DMS79 treated with DMSO at 0.1 percent for 48 hours (cell line): ENCODE data around the gene MYBPH.

ENCODE experiments used
- DNase-seq: peaks from one replicate; lab custom pipeline; 2025; lab: John Stamatoyannopoulos, UW

Gene MYBPH

DNA sequence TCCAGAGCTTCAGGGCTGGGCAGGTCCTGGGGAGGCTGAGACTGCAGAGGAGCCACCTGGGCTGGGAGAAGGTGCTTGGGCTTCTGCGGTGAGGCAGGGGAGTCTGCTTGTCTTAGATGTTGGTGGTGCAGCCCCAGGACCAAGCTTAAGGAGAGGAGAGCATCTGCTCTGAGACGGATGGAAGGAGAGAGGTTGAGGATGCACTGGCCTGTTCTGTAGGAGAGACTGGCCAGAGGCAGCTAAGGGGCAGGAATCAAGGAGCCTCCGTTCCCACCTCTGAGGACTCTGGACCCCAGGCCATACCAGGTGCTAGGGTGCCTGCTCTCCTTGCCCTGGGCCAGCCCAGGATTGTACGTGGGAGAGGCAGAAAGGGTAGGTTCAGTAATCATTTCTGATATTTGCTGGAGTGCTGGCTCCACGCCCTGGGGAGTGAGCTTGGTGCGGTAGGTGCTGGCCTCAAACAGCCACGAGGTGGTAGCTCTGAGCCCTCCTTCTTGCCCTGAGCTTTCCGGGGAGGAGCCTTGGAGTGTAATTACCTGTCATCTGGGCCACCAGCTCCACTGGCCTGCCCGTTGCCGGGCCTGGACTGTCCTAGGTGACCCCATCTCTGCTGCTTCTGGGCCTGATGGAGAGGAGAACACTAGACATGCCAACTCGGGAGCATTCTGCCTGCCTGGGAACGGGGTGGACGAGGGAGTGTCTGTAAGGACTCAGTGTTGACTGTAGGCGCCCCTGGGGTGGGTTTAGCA lies 9.3 kb downstream of the MYBPH start:
- no peak for DNase-seq

DNA sequence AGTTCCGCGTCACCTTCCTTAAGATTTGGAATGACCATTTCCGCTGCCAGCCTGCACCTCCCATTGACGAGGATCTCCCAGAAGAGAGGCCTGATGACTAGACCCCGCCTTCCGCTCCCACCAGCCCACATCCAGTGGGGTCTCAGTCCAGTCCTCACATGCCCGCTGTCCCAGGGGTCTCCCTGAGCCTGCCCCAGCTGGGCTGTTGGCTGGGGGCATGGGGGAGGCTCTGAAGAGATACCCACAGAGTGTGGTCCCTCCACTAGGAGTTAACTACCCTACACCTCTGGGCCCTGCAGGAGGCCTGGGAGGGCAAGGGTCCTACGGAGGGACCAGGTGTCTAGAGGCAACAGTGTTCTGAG lies 9.8 kb downstream of the MYBPH start:
- no peak for DNase-seq

DNA sequence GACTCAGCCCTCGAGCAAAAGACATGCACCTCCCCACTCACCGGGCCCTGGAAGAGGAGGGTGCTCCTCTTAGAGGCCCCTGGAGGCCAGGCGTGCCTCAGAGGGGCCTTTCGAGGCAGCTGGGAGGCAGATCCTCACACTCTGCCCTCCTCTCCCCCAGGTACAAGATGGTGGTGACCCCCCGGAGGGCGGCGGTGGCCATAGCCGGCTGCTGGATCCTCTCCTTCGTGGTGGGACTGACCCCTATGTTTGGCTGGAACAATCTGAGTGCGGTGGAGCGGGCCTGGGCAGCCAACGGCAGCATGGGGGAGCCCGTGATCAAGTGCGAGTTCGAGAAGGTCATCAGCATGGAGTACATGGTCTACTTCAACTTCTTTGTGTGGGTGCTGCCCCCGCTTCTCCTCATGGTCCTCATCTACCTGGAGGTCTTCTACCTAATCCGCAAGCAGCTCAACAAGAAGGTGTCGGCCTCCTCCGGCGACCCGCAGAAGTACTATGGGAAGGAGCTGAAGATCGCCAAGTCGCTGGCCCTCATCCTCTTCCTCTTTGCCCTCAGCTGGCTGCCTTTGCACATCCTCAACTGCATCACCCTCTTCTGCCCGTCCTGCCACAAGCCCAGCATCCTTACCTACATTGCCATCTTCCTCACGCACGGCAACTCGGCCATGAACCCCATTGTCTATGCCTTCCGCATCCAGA lies 10.4 kb downstream of the MYBPH start:
- no peak for DNase-seq

DNA sequence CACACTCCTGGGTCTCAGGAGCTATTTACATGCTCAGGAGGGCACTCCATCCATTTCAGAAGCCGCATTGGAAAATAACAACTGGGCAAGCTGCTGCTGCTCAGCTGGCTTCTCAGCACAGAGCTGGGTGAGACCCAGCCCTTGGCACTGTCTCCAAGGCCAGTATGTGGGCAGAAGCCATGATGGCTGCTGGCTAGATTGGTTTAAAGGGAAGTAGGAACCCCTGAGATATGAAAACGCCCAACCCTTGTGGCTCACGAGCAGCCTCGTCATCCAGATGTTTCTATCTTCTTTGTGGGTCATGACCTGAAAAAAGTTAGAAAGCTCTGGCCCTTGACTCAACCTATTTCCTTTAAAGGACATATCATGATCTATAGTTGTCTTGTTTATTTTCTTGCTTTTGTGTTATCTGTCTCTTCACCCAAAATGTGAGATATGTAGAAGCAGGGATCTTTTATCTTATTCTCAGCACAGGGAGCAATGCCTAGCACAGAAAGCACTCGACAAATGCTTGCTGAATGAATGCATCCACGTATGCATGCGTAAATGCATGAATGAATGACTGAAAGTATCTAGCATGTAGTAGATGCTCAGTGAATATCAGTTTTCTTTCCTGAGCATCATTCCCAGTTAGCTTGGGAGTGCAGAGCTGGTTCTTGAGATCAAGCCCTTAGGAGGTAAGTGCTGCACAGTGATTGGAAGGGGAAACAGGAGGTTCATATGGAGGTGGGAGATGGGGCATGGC lies 11.6 kb downstream of the MYBPH start:
- DNase-seq: no peak

DNA sequence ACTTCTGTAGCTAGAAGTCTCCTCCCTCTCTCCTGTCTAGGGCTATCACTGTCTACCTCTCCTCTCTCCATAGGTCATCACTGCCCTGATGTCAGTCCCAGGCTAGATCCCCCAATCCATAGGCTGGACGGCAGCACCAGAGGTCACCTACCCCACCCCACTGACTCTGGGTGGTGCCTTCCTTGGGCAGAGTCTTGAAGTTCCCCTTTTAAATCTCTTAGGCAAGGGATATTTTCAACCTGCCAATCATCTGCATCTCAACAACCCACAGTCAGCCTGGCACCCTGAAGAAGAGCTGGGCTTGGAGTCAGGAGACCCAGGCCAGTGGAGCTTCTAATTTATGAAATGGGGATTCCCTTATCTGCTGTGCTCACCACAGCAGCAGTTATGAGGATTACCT lies 13.2 kb downstream of the MYBPH start:
- DNase-seq: no peak

DNA sequence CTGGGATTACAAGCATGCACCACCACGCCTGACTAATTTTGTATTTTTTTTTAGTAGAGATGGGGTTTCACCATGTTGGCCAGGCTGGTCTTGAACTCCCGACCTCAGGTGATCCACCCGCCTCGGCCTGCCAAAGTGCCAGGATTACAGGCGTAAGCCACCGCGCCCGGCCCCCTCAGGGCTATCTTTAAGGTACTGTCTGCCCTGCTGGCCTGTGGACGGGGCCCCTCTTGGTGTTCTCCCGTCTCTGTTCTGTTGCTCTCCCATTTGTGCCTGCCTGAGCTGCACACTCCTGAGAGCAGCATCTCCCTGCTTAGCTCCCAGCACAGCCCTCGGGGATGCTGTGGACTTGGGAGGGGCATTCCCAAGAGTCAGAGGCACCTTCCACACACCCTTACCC lies 13.9 kb downstream of the MYBPH start:
- DNase-seq: no peak

DNA sequence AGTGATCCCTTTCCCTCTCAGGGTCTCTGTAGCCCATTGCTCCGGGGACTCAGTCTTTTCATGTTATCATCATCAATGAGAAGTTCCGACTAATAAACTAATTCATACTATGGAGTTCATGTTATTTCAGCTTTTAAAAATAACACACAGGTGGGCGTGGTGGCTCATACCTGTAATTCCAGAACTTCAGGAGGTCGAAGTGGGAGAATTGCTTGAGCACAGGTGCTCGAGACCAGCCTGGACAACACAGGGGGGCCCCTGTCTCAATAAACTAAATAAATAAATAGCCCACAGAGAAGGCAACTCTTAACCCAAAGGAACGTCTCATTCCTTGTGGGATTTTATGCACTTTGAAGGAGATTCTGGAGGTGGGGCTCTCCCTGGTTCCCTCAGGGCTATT lies 14.5 kb downstream of the MYBPH start:
- DNase-seq: no peak

DNA sequence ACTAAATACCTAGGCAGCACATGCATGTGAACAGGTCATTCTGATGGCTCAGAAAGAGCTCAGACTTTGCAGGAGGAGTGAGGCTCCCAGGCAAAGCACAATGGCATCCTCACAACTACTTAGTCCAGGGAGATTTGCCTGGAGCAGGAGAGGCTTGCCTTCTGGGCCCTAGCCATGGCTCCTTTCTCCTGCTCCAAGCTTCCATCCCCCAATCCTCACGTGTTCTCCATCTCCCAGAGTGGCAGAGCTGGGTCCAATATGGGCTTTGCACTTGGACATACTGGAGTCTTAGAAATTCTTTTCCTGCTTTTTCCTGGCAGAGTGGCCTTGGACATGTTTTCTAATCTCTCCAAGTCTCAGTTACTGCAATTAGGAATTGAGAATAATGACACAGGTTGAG lies 15.8 kb downstream of the MYBPH start:
- no peak for DNase-seq

DNA sequence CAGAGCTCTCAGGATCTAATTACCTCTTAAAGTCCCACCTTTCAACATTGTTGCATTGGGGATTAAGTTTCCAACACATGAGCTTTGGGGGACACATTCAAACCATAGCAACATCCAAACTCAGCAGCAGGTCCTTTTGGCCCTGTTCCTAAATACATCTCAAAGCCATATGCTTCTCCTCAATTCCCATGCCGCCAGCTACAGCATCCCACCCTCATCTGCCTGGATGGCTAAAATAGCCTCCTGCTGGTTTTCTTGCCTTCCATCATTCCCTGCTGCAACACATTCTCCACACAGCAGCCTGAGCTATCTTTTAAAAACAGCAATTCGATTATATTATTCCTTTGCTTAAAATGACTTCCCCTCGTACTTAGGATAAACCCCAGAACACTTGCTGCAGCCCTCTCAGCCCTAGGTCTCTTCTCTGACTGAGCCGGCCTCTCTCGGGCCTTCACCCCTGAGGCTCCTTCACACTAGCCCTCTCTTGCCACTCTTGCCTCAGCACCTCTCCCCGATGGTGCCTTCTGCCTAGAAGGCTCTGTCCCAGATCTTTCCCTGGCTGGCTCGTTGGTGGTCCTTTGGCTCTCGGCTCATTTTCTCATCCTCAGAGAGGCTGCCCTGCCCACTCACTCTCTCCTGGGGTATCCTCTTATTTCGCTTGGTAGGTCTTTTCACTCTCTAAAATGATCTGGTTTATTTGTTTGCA lies 16.5 kb downstream of the MYBPH start:
- peak; percentile 27 for DNase-seq

DNA sequence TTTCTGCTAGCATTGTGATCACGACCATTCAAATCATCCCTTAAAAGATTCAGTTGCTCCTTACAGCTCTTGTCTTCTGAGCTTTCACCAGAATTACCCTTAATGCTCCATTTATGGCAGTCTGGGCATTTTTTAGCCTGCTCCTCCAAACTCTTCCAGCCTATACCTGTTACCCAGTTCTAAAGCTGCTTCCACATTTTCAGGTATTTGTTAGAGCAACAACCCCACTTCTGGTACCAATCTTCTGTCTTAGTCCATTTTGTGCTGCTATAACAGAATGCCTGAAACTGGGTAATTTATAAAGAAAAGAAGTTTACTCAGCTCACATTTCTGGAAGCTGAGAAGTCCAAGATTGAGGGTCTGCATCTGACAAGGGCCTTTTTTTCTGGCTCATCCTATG lies 17.2 kb downstream of the MYBPH start:
- DNase-seq: peak; percentile 27

DNA sequence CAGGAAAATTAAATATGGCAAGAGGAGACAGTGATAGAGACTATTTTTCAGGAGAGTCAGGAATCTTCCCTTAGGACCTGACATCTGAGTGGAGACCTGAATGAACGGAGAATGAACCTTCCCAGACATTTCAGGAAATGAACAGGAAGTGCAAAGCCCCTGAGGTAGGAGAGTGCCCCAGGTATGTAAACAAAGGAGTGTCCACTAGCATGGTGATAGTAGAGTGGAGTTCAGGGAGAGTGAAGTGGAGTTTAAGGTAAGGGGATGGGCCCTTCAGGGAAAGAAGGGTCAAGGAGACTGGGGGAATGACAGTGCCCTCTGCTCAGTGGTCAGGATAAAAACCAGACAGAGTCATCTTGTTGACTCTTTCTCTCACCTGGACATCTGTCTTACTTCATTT lies 19.3 kb downstream of the MYBPH start:
- no peak for DNase-seq

DNA sequence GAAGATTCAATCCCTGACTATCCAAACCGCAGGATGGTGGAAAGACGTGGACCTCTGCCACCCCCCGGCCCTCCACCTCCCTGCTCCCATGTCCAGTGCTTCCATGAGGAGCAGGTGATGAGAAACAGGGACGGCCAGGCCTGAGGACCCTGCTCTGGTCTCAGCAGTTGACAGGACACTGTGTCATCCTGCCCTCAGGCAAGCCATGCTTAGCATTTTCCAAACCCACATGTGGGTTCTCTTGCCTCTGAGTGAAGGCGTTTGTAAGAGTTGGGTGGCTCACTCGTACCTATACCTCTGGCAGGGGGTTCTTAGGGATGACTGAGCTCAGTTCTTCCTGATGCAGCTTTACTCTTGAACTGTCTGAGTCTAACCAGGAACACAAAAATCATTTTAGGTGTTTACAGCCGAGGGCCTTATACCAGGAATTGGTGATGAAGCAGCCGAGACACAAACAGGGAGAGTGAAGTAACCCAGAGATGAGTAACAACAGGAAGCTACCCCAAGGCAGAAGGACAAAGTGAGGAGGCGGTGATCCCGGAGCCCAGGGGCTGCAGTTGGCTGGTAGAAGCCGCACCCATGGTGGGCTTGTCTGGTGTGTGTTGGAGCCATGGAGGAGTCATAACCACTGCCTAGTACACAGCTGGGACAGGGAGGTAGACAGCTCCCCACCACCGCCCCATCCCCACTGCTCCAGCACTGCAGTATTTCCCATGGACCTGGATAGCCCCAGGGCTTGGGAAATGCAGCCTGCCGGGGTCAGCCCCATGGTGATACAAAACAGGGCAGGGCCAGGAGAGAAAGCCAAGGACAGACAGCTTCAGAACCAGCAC lies 21.4 kb downstream of the MYBPH start:
- no peak for DNase-seq

DNA sequence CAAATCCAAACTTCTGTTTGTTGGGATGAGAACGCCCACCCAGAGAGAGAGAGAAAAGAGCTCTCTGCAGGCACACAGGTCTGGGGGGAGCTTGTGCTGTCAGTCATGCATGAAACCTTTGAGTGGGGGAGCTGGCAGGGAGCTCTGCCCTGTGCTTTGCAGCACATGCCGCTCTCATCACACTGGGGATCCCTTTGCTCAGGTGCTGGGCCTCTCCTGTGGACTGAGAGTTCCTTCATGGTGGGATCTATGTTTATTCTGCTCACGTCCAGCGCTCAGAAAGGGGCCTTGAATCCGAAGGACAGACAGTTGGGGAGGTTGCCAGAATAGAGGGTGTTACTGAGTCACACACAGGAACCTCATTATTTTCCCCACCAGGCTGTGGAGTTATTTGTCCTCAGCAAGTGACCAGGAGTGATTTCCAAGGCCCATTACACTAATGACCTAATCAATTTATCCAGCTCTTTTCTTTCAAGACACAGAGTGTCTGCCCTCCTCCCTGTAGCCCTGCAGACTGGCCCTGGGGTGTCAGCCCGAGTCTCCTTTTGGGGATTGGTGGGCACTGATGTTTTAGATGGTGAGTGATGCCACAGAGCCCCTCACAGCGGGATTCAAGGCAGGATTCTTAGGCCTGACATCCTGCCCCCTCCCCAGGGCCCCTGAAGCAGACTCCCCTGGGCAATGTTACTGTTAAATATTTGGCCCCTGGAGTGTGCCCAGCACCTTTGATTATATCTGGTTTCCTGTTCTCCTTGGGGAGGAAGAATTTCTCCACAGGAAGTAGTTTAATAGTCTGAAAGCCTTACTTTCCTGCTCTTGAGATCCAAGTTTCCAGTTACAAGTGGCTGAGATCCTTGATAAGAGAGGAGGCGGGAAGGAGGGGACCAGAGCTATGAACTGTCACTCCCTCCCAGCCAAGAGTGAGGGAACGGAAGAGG lies 22.3 kb downstream of the MYBPH start:
- DNase-seq: peak; percentile 57

DNA sequence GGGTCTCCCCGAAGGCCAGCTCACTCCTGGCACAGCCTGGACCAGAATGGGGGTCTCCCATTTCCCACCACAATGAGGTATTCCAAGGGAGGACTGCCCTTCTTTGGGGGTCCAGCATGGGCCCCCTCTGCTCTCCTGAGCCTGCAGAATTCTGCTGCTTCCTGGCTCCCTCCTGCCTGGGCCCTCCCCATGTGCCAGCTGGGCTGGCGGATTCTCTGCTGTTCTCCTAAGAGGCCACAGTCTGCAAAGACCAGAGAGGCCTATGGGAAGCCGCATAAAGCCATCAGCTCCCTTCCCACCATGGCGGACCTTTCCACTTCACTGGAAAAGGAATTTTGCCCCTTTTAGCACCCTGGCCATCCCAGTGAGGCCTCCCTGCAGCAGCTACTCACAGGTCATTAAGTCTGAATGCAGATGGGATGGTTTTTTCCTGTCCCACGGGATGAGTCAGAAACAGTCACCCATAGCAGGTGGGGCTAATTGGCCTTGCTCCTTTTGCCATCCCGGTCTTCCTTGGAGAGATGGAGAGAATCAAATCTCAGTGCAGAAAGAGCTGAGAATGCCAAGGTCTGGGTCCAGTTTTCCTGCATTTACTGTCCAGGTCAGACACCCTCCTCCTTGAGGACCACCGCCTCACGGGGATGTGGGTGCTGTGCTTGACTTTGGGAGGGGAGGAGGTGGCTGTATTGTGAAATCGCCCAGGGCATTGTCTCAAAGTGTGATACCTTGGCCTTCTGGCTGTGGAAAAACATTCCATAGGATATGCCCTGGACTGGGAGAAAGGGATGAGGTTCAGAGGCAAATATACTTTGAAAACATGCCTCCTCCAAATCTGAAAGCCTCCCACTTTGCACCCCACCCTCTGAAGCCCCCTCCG lies 23.2 kb downstream of the MYBPH start:
- DNase-seq: peak; percentile 34

DNA sequence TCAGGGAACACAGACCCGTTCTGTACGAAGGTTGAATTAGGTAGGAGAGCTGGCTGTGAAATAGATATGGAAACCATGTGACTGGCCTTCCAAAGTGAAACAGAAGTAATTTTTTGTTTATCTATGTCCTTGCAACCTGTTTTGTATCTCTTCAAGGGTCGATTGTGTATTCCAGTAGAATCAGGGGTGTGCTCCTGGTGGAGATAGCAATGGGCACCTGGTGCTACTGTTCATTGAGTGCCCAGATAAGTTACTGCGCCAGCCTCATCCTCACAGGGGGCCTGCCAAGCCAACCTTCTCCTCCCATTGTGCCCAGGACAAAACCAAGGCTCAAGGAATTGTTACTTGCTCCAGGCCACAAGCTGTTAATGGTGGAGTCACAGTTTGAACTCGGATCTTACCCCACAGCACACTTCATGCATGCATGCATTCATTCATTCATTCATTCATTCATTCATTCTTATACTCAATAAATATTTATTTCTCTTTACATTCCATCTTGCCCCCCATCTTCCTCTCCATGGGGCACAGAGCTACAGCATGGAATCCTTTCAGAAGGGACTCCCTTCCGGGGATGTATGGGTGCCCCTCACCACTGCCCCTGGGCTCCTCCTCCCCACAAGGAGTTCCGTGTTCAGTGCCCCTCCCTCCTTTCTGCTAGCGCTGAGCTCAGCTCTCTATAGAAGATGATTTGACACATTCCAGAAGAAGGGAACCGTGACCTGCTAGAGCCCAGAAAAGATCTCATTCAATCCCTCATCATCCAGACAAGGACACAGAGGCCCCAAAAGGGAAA lies 24.1 kb downstream of the MYBPH start:
- no peak for DNase-seq

DNA sequence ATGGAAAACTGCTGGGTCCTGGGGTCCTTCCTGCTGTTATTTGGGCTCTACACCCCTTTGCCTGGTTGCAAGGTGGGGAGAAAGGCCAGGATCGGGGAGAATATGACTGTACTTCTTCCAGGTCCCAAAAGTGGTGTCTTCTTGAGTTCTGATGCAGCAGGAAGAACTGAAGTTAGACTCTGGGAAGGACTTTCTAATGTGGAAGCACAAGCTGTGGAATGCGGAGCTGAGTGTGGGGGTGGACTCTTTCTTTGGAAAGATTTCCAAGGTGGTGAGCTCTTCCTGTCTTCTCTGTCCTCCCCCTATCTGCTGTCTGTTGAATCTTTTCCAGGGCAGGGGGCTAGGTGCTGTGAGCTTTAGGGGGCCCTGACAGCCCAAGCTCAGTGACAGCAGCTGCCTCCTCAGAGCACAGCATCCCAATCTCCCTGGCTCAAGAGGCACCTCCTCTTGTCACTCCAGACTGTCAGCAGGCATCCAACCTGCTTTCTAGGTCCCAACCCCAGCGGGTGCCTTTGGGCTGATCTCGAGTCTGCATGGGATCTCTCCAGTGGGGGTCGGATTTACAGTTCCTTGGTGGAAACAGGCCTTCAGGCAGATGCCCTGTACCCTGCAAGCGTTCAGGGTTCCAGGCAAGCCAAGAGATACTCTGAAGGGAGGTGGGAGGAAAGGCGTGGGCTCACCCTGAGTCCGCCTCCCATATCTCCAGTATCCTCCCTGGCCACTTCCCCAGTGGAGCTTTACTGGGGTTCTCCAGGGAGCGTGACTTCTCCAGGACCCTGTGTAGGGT lies 24.9 kb downstream of the MYBPH start:
- no peak for DNase-seq

DNA sequence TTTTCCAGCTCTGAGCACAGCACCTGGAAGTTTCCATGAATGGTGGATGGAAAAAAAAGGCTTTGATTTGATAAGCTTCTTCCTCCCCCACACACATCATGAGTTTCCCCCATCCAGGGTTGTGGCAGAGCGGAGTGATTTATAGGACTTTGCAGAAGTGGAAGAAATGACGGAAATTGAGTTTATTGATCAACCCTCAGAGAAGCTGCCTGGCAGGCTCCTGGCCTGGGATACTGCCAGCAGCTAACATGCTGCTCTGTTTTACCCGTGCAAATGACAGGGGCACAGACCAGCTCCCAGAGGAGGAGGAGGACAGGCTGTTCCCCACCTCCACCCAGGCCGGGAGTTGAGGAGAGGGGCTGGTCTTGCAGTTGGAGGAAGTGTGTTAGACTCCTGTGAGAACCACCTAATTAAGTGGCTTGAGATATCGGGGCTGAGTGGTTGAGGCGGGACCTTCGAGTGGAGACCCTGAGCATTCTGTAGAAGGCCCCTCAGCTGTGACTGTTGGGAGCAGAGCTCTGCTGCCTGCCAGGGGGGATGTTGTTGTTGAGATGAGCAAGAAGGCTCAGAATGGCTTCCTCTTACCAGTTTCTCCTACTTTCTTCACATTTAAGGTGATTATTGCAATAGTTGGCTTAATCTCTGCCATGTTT lies 26.3 kb downstream of the MYBPH start:
- no peak for DNase-seq
